Measurements from ENCODE around the gene RETREG2.
A peak's percentile ranks its signal among the peaks of the same experiment; 100 is the strongest.

RETREG2 gene

GRCh38 chr2:219171231-219171651, 6.8 kb upstream of the RETREG2 start:
- DNase-seq = peak; percentile 52

GRCh38 chr2:219172231-219173154, 5.6 kb upstream of the RETREG2 start:
- DNase-seq = no peak

GRCh38 chr2:219173176-219173575, 4.9 kb upstream of the RETREG2 start:
- no peak for DNase-seq

- DNase-seq = no peak
These were observed 3.9 kb upstream of the RETREG2 start for GRCh38 chr2:219174146-219174545.

GRCh38 chr2:219174801-219175200, 3.3 kb upstream of the RETREG2 start:
- DNase-seq = no peak

GRCh38 chr2:219175486-219175885, 2.6 kb upstream of the RETREG2 start:
- no peak for DNase-seq

GRCh38 chr2:219175928-219176817, 1.9 kb upstream of the RETREG2 start:
- peak; percentile 60 for DNase-seq

GRCh38 chr2:219176818-219177551, 1.1 kb upstream of the RETREG2 start, which contains the start of gene CNPPD1:
TSS of gene CNPPD1 (minus strand) at chr2:219176925. CDS start at chr2:219176828, 97 bp downstream.
- peak; percentile 90 for DNase-seq

- DNase-seq = no peak
These were observed 501 bp downstream of the RETREG2 start for GRCh38 chr2:219178377-219179175.

GRCh38 chr2:219179601-219180465, 1.8 kb downstream of the RETREG2 start:
- DNase-seq = no peak

GRCh38 chr2:219180961-219181360, 2.9 kb downstream of the RETREG2 start:
- no peak for DNase-seq

GRCh38 chr2:219181531-219181930, 3.5 kb downstream of the RETREG2 start:
- no peak for DNase-seq

- no peak for DNase-seq
These were observed 4.5 kb downstream of the RETREG2 start for GRCh38 chr2:219182331-219183150.

- no peak for DNase-seq
These were observed 5.2 kb downstream of the RETREG2 start for GRCh38 chr2:219183151-219183772.

GRCh38 chr2:219184121-219184520, 6.0 kb downstream of the RETREG2 start:
- no peak for DNase-seq

GRCh38 chr2:219186754-219187456, 8.8 kb downstream of the RETREG2 start:
- DNase-seq = no peak

- DNase-seq = no peak
These were observed 19.3 kb downstream of the RETREG2 start for GRCh38 chr2:219197388-219197787.

- no peak for DNase-seq
These were observed 20.9 kb downstream of the RETREG2 start for GRCh38 chr2:219198974-219199373.
